Smooth muscle cell of the umbilical artery (primary cell): ENCODE data around the gene SPHK1. TPM values are rescaled to one million over a fixed set of nuclear protein-coding genes. Genes with fewer than 3 reads are reported as not detected.

Experiments used
- total RNA-seq: library from RNA; depleted of rRNA; stranded (reverse); fragments of >200 nt; gene quantifications from 2 replicates; pipeline ENCODE4 v1.2.3, GENCODE V29; 2014

Gene SPHK1, protein sequence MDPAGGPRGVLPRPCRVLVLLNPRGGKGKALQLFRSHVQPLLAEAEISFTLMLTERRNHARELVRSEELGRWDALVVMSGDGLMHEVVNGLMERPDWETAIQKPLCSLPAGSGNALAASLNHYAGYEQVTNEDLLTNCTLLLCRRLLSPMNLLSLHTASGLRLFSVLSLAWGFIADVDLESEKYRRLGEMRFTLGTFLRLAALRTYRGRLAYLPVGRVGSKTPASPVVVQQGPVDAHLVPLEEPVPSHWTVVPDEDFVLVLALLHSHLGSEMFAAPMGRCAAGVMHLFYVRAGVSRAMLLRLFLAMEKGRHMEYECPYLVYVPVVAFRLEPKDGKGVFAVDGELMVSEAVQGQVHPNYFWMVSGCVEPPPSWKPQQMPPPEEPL
- total RNA-seq, result 42.5 and 101 TPM in 2 replicates

GRCh38 chr17:76384222-76384986 is at the start of gene SPHK1:
Gene SPHK1, plus strand, starts transcription at chr17:76384609. Its CDS starts 1,036 bp downstream, at chr17:76385645.

DNA sequence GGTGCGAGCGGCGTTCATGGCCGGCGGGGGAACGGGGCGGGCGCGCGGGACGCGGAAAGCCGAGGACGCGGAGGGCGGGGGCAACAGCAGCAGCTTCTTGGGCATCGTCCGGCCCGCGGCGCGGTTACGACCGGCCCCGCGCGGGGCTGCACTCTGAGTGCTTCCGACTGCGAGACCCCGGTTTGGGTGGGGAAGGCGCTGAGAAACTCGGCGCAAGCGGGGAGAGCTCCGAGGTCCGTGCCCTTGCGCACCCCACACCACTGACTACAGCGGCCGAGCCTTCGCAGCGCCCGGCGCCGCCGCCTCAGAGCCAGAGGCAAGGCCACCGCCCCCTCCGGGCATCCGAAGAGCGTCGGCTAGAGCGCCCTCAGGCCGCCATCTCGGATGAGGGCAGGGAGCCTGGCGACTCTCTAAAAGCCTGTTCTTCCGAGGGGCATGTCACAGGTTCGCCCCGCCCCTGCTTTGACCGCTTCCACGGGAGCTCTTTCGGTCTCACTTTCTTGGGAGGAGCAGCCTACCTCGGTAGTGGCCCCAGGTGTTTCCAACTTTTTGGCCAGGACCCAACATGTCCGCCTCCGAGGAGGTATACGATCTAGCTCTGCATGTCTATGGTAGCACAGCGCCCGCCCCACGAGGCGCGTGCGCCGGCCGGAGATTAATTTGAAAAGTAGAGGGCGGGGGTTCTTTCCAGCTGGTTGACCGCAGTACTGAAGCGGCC is 30.7 kb upstream of the SPHK1 start, which contains the start of gene PRPSAP1:
Gene PRPSAP1 (minus strand): TSS at position 318 of the 718 bp plus-strand sequence. CDS start 213 bp downstream, at position 105.

Other genes with a start within 250 kb of the SPHK1 start
- gene FOXJ1, start 243.4 kb upstream of the SPHK1 start, total RNA-seq, result not detected in 2 replicates
- 0.05 and 1.8 TPM in 2 replicates for gene RNF157, start 144.1 kb upstream of the SPHK1 start, total RNA-seq
- 1.2 and 2.1 TPM in 2 replicates for gene UBALD2, start 119.3 kb upstream of the SPHK1 start, total RNA-seq
- gene QRICH2, start 76.3 kb upstream of the SPHK1 start, total RNA-seq, result 4.8 and 5.1 TPM in 2 replicates
- gene PRPSAP1, start 30.7 kb upstream of the SPHK1 start, total RNA-seq, result 42.5 and 46.5 TPM in 2 replicates
- 22.6 and 46.2 TPM in 2 replicates for gene UBE2O, start 68.5 kb downstream of the SPHK1 start, total RNA-seq
- gene AANAT, start 83.0 kb downstream of the SPHK1 start, total RNA-seq, result 0.37 TPM in 1 of 2 replicates, not detected in the other
- gene RHBDF2, start 116.8 kb downstream of the SPHK1 start, total RNA-seq, result 9.5 and 33.7 TPM in 2 replicates
- gene CYGB, start 153.1 kb downstream of the SPHK1 start, total RNA-seq, result 5.9 and 7.1 TPM in 2 replicates
- 1.2 and 1.5 TPM in 2 replicates for gene PRCD, start 155.4 kb downstream of the SPHK1 start, total RNA-seq
- 0.55 TPM in 1 of 2 replicates, not detected in the other for gene ST6GALNAC2, start 201.3 kb downstream of the SPHK1 start, total RNA-seq